SH-SY5Y (cell line): ENCODE results near the gene ZNF579.

Experiments used
- GATA2 ChIP-seq: IDR thresholded peaks from 2 replicates; pipeline ENCODE4 v1.6.1; 2011; ENCODE audit warnings: mild to moderate bottlenecking, low read depth, low read length
- GATA3 ChIP-seq: IDR thresholded peaks from 2 replicates; pipeline ENCODE4 v1.6.1; 2011; ENCODE audit warnings: low read depth, mild to moderate bottlenecking, low read length, moderate library complexity

GRCh38 chr19:55613396-55613795, 32.7 kb upstream of the ZNF579 start:
- no peak for TF ChIP-seq GATA2
- TF ChIP-seq GATA3: no peak
